DLD1 (cell line): ENCODE data around the gene TXNL1.
"Not testable (repeated sequence)": the region's sequence is repeated elsewhere in the genome, so short reads cannot be mapped to it uniquely, and the experiment has no call there.

Experiments
- in situ Hi-C: cut with HindIII; loops from 2 replicates; pipeline ENCODE4 v1.10.0; 2017; ENCODE audit warnings: low sequenced_read_pairs

The TXNL1 gene

GRCh38 chr18:56645415-56646016, 7.1 kb upstream of the TXNL1 start:
- in situ Hi-C loops = no loop called here

- in situ Hi-C loops = no loop called here
Observed at GRCh38 chr18:56643381-56643780, 5.0 kb upstream of the TXNL1 start.

DNA sequence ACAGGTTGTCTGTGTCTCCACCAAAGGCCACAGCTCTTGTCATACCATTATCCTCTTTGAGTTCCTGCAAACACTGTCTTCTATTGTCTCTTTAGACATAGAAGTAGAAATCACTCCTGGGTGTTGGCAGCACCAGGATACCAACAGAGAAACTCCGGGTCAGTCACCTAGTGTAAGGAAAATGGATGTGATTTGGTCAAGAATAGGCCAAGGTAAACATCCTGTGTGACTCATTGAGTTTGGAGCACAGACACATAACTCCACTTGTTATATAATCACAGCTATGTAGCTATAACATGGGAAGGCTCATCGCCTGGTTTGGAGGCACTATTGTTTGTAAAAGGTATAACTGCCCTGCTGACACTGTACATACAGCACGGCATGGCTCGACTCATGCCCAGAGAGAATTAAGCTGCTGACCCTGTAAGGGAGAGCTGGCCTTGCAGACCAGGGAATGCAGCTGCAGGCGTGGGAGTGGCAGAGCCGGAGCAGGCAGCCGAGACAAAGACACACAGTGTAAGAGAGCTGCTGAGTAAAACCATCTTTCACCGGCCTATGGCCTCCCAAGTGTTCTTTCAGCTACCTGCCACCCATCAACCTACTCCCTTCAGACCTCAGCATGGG, 3.4 kb upstream of the TXNL1 start:
- in situ Hi-C loops = no loop called here

DNA sequence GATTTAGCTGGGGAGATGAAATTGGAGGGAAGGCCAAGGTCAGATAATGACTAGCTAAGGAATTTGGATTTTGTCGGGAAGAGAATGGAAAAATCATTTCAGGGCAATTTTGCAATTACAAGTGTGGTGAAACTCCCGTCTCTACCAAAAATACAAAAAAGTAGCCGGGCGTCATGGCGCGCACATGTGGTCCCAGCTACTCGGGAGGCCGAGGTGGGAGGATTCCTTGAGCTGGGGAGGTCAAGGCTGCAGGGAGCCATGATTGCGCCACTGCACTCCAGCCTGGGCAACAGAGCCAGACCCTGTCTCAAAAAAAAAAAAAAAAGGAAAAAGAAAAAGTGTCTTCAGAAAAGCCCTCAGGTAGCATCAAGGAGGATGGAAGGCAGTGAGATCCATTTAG, 1.2 kb upstream of the TXNL1 start:
- in situ Hi-C loops = no loop called here

GRCh38 chr18:56639104-56639381, 651 bp upstream of the TXNL1 start:
- in situ Hi-C loops = no loop called here

GRCh38 chr18:56637711-56638231, 621 bp downstream of the TXNL1 start:
- in situ Hi-C loops = no loop called here

GRCh38 chr18:56637176-56637575, 1.2 kb downstream of the TXNL1 start:
- in situ Hi-C loops = no loop called here

DNA sequence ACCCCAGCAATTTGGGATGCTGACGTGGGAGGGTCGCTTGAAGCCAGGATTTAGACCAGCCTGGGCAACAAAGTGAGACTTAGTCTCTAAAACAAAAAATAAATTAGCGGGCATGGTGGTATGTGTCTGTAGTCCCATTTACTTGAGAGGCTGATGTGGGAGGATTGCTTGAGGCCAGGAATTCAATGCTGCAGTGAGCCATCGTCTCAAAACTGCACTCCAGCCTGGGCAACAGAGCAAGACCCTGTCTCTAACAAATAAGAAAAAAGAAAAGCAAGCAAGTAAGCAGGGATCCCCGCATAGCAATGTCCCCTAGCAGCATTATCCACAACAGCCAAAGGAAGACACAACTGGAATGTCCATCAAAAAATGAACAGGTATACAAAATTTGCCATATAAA, 3.4 kb downstream of the TXNL1 start:
- in situ Hi-C loops = no loop called here

GRCh38 chr18:56632070-56633022, 6.0 kb downstream of the TXNL1 start:
- in situ Hi-C loops = no loop called here

GRCh38 chr18:56627991-56628390, 10.4 kb downstream of the TXNL1 start:
- in situ Hi-C loops = no loop called here

- in situ Hi-C loops = no loop called here
Observed at GRCh38 chr18:56615738-56616520, 22.5 kb downstream of the TXNL1 start.

DNA sequence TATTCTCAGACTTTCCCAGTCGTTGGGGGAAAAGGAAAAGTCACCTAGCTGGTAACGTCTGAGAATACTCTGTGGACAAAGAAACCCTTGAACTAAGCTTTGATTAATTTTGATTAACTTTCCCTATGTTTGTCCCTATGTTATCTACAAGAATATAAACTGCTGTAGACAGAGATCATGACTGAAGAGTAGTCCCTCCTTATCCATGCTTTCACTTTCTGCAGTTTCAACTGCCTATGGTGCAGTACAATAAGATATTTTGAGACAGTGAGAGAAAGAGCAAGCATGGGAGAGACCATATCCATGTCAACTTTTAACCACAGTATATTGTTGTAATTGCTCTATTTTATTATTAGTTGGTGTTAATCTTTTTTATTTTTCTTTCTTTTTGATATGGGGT, 31.8 kb downstream of the TXNL1 start:
- in situ Hi-C loops = no loop called here

GRCh38 chr18:56598422-56598821, 40.0 kb downstream of the TXNL1 start:
- in situ Hi-C loops = no loop called here

DNA sequence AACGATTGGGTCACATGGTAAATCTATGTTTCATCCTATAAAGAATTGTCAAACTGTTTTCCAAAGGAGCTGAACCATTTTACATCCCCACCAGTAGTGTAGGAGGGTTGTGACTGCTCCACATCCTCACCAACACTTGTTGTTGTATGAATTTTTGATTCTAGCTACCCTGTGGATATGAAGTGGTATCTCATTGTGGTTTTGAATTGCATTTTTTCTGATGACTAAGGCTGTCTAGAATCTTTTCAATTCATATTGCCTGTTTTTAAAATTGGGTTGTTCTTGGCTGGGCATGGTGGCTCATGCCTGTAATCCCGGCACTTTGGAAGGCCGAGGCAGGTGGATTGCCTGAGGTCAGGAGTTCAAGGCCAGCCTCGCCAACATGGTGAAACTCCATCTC, 44.5 kb downstream of the TXNL1 start:
- in situ Hi-C loops = no loop called here

DNA sequence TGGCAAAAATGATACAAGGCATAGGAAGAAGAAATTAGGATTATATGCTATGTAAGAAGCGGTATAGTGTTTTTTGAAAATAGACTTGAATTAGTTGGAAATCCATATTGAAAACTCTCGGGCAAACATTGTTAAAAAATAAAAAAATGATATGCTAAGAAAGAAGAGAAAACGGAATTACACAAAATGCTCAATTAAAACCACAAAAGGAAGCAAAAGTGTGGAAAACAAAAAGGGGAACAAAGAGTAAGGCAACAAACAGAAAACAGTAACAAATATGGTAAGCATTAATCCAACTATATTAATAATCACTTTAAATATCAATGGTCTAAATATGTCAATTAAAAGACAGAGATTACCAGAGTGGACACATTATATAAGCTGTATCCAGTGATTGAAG, 58.4 kb downstream of the TXNL1 start:
- in situ Hi-C loops = no loop called here

GRCh38 chr18:56579451-56579850, 58.9 kb downstream of the TXNL1 start:
- in situ Hi-C loops = no loop called here

DNA sequence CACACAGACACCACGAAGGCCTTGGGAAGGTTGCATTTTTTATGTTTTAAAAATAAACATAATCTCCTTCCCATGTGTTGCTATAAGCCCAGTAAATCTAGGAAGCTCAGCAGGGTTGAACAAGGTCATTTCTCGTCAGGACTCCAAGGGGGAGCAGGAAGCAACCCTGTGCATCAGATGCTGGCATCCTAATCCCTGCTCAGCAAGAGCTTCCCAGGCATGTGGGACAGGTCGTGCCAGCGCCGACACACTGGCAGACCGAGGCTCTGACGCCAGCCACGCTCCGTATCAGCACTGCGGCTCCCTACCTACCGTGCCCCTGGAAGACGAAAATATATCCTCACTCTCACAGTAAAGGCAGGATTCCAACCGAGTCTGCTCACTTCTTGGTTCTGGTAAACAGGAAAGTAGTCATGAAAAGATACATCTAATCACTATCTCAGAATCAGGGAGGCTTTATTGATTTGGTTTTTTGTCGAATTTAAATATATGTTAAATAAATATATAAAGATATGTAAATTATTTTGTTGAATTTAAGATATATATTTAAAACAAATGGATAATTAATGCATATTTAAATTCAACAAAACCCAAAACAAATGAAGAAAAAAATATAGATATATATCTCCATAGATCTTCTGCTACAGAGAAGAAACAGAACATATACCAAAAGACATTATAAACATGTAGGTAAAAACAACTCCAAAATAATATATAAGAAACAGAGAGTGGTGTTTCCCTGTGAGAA, 61.4 kb downstream of the TXNL1 start:
- in situ Hi-C loops = no loop called here

DNA sequence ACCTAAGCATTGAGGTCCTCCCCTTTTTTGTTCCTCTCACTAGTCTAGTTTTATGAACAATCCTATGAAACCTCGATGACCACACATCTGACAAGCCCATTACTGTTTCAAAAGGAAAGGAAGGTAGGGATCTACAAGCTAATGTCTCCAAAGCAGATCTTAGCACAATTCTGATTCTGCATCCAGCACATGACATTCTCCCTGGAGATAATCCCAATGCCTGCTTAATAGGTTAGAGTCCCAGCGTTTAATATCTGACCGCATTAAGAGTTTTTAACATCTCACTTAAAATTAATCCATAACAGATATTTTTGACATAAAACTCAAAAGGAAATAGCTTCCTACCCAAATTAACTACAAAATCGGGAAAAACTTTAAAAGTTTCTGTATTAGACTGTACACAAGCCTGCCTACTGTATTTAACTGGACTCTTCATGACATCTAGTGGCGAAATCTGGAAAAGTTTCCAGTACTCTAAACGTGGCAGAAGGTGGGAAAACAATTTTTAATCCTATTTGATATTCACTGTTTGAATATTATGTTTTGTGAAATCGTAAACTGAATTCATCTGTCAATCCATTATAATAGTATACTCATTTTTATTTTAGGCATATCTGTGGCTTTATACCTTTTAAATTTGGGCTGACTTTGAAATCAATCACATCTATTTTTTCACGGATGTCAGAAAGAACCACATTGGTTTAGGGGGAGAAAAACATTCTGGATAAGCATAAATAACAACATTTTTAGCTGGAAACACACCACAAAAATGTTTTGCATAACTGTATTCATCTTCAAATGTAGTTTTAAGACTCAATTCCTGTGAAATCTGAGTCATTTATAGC, 62.4 kb downstream of the TXNL1 start:
- in situ Hi-C loops = no loop called here

GRCh38 chr18:56574861-56575260, 63.5 kb downstream of the TXNL1 start:
- in situ Hi-C loops = no loop called here

GRCh38 chr18:56572267-56572666, 66.1 kb downstream of the TXNL1 start:
- in situ Hi-C loops = not testable (repeated sequence)
